AG08395 (cell line): ENCODE measurements around the gene C1orf167.

Experiments
- DNase-seq: peaks from one replicate; pipeline ENCODE4 v3.0.0; 2012; ENCODE audit warnings: mixed read lengths, low spot score

C1orf167 gene

DNA sequence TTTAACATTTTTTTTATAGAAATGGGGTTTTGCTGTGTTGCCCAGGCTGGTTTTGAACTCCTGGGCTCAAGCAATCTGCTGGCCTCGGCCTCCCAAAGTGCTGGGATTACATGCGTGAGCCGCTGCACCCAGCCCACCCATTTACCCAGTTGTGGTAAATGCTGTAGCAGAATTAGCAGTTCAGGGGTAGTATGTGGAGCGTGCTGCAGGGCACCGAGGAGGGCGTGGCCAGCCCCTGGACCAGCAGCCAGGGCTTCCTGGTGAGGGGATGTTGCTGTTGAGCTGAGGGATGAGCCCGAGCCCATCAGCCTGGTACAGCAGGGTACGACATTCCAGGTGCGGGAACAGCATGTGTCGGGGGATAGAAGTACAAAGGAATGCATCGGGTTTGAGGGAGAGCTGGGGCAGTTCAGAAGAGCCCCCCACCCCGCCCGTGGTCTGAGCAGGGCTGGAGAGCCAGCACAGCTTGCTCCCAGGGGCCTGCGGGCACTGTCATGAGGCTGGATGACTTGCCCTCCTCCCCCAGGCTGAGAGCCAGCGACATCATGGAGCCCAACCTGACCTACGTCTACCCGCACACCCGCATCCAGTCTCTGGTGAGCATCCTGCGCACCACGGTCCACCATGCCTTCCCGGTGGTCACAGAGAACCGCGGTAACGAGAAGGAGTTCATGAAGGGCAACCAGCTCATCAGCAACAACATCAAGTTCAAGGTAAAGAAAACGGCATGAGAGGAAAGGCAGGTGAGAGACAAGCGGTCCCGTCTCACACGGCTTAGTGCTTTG is 73.6 kb downstream of the C1orf167 start:
- DNase-seq, result no peak

DNA sequence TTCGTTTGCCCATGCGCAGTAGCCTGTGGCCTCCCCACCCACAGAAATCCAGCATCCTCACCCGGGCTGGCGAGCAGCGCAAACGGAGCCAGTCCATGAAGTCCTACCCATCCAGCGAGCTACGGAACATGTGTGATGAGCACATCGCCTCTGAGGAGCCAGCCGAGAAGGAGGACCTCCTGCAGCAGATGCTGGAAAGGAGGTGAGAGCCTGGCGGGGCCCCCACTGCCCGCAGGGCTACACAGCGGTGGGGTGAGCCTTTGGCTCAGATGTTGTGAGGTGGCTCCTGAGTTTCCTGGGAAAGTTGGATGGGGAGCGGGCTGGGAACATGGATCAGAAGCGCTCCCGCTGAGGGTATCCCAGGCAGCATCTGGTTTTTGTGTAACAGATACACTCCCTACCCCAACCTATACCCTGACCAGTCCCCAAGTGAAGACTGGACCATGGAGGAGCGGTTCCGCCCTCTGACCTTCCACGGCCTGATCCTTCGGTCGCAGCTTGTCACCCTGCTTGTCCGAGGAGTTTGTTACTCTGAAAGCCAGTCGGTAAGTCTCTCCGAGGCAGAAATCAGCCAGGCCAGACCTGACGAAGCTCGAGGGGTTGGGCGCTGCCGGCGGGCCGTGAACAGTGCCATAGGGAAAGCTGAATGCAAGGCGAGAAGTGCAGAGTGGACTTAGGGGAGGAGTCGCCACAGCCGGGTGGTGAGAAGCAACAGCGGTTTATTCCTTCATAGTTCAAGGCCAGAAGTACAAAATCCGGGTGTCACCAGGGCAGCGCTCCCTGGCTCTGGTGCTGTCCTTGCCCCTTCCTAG is 75.2 kb downstream of the C1orf167 start:
- no peak for DNase-seq

DNA sequence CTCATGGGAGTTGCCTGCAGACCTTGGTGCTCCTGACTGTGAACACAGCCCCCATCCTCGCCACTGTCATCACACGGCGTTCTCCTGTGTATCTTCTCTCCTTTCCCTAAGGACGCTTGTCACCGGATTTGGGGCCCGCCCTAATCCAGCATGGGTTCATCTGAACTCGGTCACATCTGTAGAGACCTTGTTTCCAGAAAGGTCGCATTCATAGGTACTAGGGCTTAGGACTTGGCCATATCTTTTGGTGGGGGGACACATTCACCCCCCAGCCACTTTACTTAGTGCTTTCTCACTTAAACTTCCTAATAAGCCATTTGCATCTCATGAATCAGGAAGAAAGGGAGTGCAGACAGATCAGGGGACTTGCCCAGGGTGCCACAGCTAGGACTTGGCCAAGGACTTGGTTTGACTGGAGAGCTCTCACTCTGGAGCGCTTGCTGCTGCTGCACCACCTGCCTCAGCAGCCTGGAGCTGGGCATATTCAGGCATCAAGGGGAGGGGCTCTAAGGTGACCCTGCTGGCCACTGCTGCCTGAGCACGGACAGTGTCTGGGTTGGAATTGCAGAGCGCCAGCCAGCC is 75.9 kb downstream of the C1orf167 start:
- DNase-seq, result no peak

DNA sequence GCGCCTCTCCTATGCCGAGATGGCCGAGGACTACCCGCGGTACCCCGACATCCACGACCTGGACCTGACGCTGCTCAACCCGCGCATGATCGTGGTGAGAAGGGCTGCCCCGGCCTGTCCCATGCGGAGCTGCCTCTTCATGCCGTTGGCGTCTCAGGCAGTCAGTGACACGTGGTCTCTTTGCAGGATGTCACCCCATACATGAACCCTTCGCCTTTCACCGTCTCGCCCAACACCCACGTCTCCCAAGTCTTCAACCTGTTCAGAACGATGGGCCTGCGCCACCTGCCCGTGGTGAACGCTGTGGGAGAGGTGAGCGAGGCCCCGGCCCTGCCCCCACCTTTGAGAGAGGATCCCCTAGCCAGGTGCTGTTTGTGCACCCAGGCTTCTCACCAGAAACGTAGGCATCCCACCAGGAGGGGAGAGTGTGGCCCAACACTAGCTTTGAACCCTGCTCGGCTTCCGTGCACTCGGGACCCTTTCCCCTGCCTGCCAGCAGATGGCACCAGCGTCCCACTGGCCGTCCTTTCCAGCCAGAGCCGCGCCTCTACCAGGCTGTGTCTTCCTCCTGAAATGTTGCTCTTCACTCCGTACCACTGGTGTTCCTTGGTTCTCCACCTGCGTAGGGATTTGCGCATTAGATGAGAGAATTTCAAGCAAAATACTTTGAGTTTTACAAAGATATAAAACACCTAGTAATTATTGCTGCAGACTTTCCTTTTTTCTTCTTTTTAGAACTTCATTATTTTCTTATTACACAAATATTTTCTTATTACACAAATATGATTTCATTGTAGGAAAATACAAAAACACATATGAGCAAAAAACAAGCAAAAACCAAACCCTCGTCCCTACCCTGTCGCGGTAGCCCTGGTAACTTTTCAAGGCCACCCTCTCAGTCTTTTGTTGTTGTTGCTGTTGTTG is 76.6 kb downstream of the C1orf167 start:
- peak; percentile 93 for DNase-seq
